Urinary bladder (tissue), 4 donors: ENCODE data around the gene PNPLA6. TPM values are rescaled to one million over a fixed set of nuclear protein-coding genes. Genes with fewer than 3 reads are reported as not detected.
"Not testable (repeated sequence)": the region's sequence is repeated elsewhere in the genome, so short reads cannot be mapped to it uniquely, and the experiment has no call there.

Experiments
- DNase-seq: peaks from one replicate; pipeline ENCODE4 v3.0.0-alpha.2; 2015; ENCODE audit errors: extremely low spot score
- H3K27ac ChIP-seq: one replicate; pipeline ENCODE4 v1.5.1; 2013; ENCODE audit warnings: low read depth, mild to moderate bottlenecking, moderate library complexity
- H3K36me3 ChIP-seq: one replicate; pipeline ENCODE4 v1.6.1; 2013; ENCODE audit warnings: mild to moderate bottlenecking, moderate library complexity; ENCODE audit not compliant: insufficient read depth
- H3K4me1 ChIP-seq: one replicate; pipeline ENCODE4 v1.6.1; 2013; ENCODE audit warnings: mild to moderate bottlenecking, moderate library complexity; ENCODE audit not compliant: insufficient read depth
- H3K4me3 ChIP-seq: one replicate; pipeline ENCODE4 v1.5.1; 2013; ENCODE audit warnings: low read depth, low read length
- WGBS: extraction: QIAGEN DNeasy Blood & Tissue Kit; methylation state at CpG from one replicate; pipeline ENCODE4 v1.1.7; 2013; 5-methylcytosine and 5-hydroxymethylcytosine counted together
- polyA plus RNA-seq: library from polyadenylated mRNA; stranded (reverse); fragments of 200-250 nt; gene quantifications from one replicate; pipeline ENCODE4 v1.2.3, GENCODE V29; 2013
- total RNA-seq: library from RNA; depleted of rRNA; stranded (reverse); fragments of >200 nt; gene quantifications from one replicate; pipeline ENCODE4 v1.2.3, GENCODE V29; 2014
- donor health status: healthy with polysubstance abuse.
- donor health status: healthy.

The PNPLA6 gene
- total and polyA plus RNA-seq, 2 donors = 25.2 to 54.1 TPM

GRCh38 chr19:7529610-7530490, 5.7 kb upstream of the PNPLA6 start:
- WGBS = 95% methylated on average over 33 of the region's 33 CpGs
- no peaks in the 10 kb centered on the region for H3K36me3 ChIP-seq
- no peaks in the 10 kb centered on the region for H3K4me1 ChIP-seq
- no peak for DNase-seq
- no peak overlapping the region for H3K27ac ChIP-seq
- H3K4me3 ChIP-seq = no peak overlapping the region

GRCh38 chr19:7533281-7533885, 2.1 kb upstream of the PNPLA6 start:
- Histone ChIP-seq H3K4me3 (peak overlapping the region; percentile 78), H3K36me3 (no peaks in the 10 kb centered on the region), H3K4me1 (no peaks in the 10 kb centered on the region), H3K27ac (peak overlapping the region; percentile 31)
- 22% methylated on average over 30 of the region's 30 CpGs for WGBS
- DNase-seq = no peak

GRCh38 chr19:7533925-7534480, 1.5 kb upstream of the PNPLA6 start:
- peak; percentile 83 for DNase-seq
- WGBS = under 1% methylated on average over 41 of the region's 41 CpGs
- Histone ChIP-seq H3K27ac (peak overlapping the region; percentile 91), H3K36me3 (no peaks in the 10 kb centered on the region), H3K4me1 (no peaks in the 10 kb centered on the region), H3K4me3 (peak overlapping the region; percentile 78)

- WGBS = under 1% methylated on average over 27 of the region's 27 CpGs
- H3K4me3 ChIP-seq = peak overlapping the region; percentile 78
- no peak for DNase-seq
These were observed 928 bp upstream of the PNPLA6 start for GRCh38 chr19:7534531-7535046.

GRCh38 chr19:7535998-7536695, 630 bp downstream of the PNPLA6 start:
- DNase-seq = no peak
- Histone ChIP-seq H3K36me3 (no peaks in the 10 kb centered on the region), H3K4me3 (peak overlapping the region; percentile 78), H3K4me1 (no peaks in the 10 kb centered on the region), H3K27ac (no peak overlapping the region)
- WGBS = 21% methylated on average over 30 of the region's 30 CpGs

More at GRCh38 chr19:7534531-7535046, 928 bp upstream of the PNPLA6 start:
- Histone ChIP-seq H3K27ac (peak overlapping the region; percentile 91), H3K4me1 (no peaks in the 10 kb centered on the region), H3K36me3 (no peaks in the 10 kb centered on the region)

- not testable (repeated sequence) for H3K4me1 ChIP-seq, DNase-seq, H3K4me3 ChIP-seq, H3K36me3 ChIP-seq, H3K27ac ChIP-seq
- 97% methylated on average over 5 of the region's 5 CpGs for WGBS
These were observed 3.5 kb downstream of the PNPLA6 start for GRCh38 chr19:7538990-7539389.

- no peak overlapping the region for H3K4me3 ChIP-seq
- no peak for DNase-seq
- no peak overlapping the region for H3K27ac ChIP-seq
- no peaks in the 10 kb centered on the region for H3K4me1 ChIP-seq
- H3K36me3 ChIP-seq = peaks cover 3% of the 10 kb centered on the region
- WGBS = 94% methylated on average over 28 of the region's 28 CpGs
These were observed 4.4 kb downstream of the PNPLA6 start for GRCh38 chr19:7539827-7540425.

GRCh38 chr19:7540761-7541474, 5.4 kb downstream of the PNPLA6 start:
- no peaks in the 10 kb centered on the region for H3K4me1 ChIP-seq
- no peak for DNase-seq
- WGBS = 79% methylated on average over 39 of the region's 39 CpGs
- H3K4me3 ChIP-seq = no peak overlapping the region
- H3K27ac ChIP-seq = no peak overlapping the region
- H3K36me3 ChIP-seq = peaks cover 3% of the 10 kb centered on the region

GRCh38 chr19:7541475-7541824, 5.9 kb downstream of the PNPLA6 start:
- Histone ChIP-seq H3K36me3 (peaks cover 3% of the 10 kb centered on the region), H3K4me1 (no peaks in the 10 kb centered on the region), H3K4me3 (no peak overlapping the region), H3K27ac (no peak overlapping the region)
- 92% methylated on average over 15 of the region's 15 CpGs for WGBS
- DNase-seq = no peak

GRCh38 chr19:7541828-7542443, 6.4 kb downstream of the PNPLA6 start:
- WGBS = 94% methylated on average over 11 of the region's 11 CpGs
- no peak for DNase-seq

GRCh38 chr19:7542556-7543348, 7.2 kb downstream of the PNPLA6 start:
- no peak for DNase-seq
- 96% methylated on average over 24 of the region's 24 CpGs for WGBS
- H3K4me1 ChIP-seq = no peaks in the 10 kb centered on the region
- peaks cover 3% of the 10 kb centered on the region for H3K36me3 ChIP-seq
- H3K4me3 ChIP-seq = no peak overlapping the region
- no peak overlapping the region for H3K27ac ChIP-seq

More at GRCh38 chr19:7541828-7542443, 6.4 kb downstream of the PNPLA6 start:
- H3K36me3 ChIP-seq = peaks cover 3% of the 10 kb centered on the region
- no peak overlapping the region for H3K27ac ChIP-seq
- no peak overlapping the region for H3K4me3 ChIP-seq
- H3K4me1 ChIP-seq = no peaks in the 10 kb centered on the region

GRCh38 chr19:7544626-7545025, 9.1 kb downstream of the PNPLA6 start:
- Histone ChIP-seq H3K4me1 (no peaks in the 10 kb centered on the region), H3K27ac (no peak overlapping the region), H3K36me3 (peaks cover 3% of the 10 kb centered on the region), H3K4me3 (no peak overlapping the region)
- 81% methylated on average over 3 of the region's 3 CpGs for WGBS
- DNase-seq = no peak
